MM.1S (cell line): ENCODE results near the gene LYPD3.

Experiments used
- EZH2phosphoT487 ChIP-seq: fragments of 300-600 bp; sonication (generic); IDR thresholded peaks from 2 replicates; pipeline ENCODE4 v1.6.1; 2018; ENCODE audit warnings: antibody characterized with exemption, low read length
- TF ChIP-seq, protein P1 (sequence below): fragments of 300-600 bp; sonication (generic); IDR thresholded peaks from 2 replicates; pipeline ENCODE4 v1.5.1; 2016; ENCODE audit warnings: antibody characterized with exemption, low read length, mixed read lengths

DNA sequence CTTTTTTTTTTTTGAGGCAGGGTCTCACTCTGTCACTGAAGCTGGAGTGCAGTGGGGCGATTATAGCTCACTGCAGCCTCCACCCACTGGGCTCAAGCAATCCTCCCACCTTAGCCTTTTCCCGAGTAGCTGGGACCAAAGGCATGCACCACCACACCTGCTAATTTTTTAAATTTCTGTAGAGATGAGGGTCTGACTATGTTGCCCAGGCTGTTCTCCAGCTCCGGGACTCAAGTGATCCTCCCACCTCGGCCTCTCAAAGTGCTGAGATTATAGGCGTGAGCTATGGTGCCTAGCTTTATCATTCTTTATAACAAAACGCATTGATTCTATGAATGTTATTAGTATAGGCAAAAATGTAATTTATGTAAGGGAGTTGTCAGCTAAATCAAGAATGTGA, 17.9 kb upstream of the LYPD3 start:
- TF ChIP-seq, protein P1, sequence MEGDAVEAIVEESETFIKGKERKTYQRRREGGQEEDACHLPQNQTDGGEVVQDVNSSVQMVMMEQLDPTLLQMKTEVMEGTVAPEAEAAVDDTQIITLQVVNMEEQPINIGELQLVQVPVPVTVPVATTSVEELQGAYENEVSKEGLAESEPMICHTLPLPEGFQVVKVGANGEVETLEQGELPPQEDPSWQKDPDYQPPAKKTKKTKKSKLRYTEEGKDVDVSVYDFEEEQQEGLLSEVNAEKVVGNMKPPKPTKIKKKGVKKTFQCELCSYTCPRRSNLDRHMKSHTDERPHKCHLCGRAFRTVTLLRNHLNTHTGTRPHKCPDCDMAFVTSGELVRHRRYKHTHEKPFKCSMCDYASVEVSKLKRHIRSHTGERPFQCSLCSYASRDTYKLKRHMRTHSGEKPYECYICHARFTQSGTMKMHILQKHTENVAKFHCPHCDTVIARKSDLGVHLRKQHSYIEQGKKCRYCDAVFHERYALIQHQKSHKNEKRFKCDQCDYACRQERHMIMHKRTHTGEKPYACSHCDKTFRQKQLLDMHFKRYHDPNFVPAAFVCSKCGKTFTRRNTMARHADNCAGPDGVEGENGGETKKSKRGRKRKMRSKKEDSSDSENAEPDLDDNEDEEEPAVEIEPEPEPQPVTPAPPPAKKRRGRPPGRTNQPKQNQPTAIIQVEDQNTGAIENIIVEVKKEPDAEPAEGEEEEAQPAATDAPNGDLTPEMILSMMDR: no peak
- no peak for TF ChIP-seq EZH2phosphoT487
